ENCODE results near the gene SCO2.
A peak's percentile ranks its signal among the peaks of the same experiment; 100 is the strongest.

SCO2 gene

DNA sequence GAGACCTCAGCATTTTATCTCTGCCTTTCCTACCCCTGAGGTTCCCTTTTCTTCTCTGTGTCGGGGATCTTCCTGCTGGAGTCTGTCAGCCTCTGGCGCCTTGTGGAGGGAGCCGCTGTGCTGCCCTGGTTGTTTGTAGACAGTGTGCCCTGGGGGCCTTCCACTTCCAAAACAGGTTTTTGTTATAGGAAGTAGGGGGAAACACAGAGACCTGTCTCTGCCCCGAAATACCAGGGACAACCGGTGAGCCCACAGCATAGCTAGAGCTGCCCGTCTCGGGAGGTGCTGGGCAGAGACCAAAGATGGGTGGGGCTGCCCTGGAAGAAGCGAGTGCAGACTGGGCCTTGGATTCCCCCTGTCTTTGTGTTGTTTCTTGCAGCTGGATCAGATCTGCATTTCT, 9.3 kb downstream of the SCO2 start:
- 96% methylated on average over 5 of the region's 8 CpGs for WGBS (ENCODE audit: insufficient coverage)
- H3K4me3 ChIP-seq (ENCODE audit: control insufficient read depth in 1 of 7, extremely low read depth in 1 of 7, insufficient read depth in 4 of 7, low read depth in 2 of 7, low read length in 6 of 7) = no peak overlapping the region
- H3K9me3 ChIP-seq (ENCODE audit: control extremely low read depth in 1 of 5, control insufficient read depth in 4 of 5, insufficient read depth in 2 of 5, low read depth in 1 of 5, low read length in 4 of 5) = no peaks in the 10 kb centered on the region
- no peaks in the 10 kb centered on the region for H3K27me3 ChIP-seq (replicated peaks in 2 of 5; ENCODE audit: control insufficient read depth in 4 of 5, insufficient read depth in 5 of 5, low read length in 4 of 5)
- H3K4me1 ChIP-seq (ENCODE audit: control extremely low read depth in 1 of 4, control insufficient read depth in 4 of 4, insufficient read depth in 4 of 4, low read length in 3 of 4) = no peaks in the 10 kb centered on the region
- POLR2A ChIA-PET = no interaction called here
- H3K36me3 ChIP-seq (ENCODE audit: control insufficient read depth in 4 of 4, insufficient read depth in 4 of 4, low read length in 3 of 4) = peaks cover 2 to 59% (median 27%) of the 10 kb centered on the region in 4 experiments
- H3K27ac ChIP-seq (ENCODE audit: insufficient read depth in 1 of 2, low read depth in 1 of 2, low read length in 2 of 2, poor library complexity in 1 of 2, severe bottlenecking in 2 of 2) = no peak overlapping the region
- no peak for DNase-seq
- CTCF ChIA-PET = interaction anchor here (0.5 to 3.1 kb wide), 2 partner anchors 9 to 222 kb away, joined by 3 to 17 read pairs; partner anchors contain the start of gene SCO2

DNA sequence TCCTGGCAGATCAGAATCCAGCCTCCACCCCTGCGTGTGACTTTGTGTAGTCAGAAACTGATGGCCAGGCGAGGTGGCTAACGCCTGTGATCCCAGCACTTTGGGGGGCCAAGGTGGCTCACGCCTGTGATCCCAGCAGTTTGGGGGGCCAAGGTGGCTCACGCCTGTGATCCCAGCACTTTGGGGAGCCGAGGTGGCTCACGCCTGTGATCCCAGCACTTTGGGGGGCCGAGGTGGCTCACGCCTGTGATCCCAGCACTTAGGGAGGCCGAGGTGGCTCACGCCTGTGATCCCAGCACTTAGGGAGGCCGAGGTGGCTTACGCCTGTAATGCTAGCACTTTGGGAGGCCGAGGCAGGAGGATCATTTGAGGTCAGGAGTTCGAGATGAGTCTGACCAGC, 12.2 kb downstream of the SCO2 start:
- POLR2A ChIA-PET = no interaction called here

DNA sequence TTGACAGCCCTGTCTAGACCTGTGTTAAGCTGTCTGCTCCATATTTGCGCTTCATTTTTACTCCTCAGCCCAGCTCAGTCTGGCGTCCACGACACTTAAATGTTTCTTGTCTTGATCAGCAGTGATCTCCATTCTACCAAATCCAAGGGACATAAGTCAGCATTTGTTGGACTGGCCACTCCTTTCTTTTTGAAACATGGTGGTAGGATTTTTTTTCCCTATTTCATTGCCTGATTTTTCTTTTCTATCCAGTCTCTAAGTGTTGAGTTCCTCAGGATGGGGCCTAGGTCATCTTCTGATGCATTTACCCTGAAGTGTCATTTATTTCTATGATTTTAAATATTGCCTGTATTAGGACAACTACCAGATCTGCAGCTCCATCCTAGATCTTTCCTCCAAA, 16.5 kb downstream of the SCO2 start:
- Histone ChIP-seq H3K36me3 (ENCODE audit: control insufficient read depth in 4 of 4, insufficient read depth in 4 of 4, low read length in 3 of 4) (peaks cover 5 to 19% (median 13%) of the 10 kb centered on the region in 4 experiments), H3K4me3 (ENCODE audit: control insufficient read depth in 1 of 7, extremely low read depth in 1 of 7, insufficient read depth in 4 of 7, low read depth in 2 of 7, low read length in 6 of 7) (peak overlapping the region; percentile 79 to 95 (median 88)), H3K27ac (ENCODE audit: insufficient read depth in 1 of 2, low read depth in 1 of 2, low read length in 2 of 2, poor library complexity in 1 of 2, severe bottlenecking in 2 of 2) (peak overlapping the region; percentile 26 to 84), H3K27me3 (replicated peaks in 2 of 5; ENCODE audit: control insufficient read depth in 4 of 5, insufficient read depth in 5 of 5, low read length in 4 of 5) (no peaks in the 10 kb centered on the region), H3K9me3 (ENCODE audit: control extremely low read depth in 1 of 5, control insufficient read depth in 4 of 5, insufficient read depth in 2 of 5, low read depth in 1 of 5, low read length in 4 of 5) (no peaks in the 10 kb centered on the region), H3K4me1 (ENCODE audit: control extremely low read depth in 1 of 4, control insufficient read depth in 4 of 4, insufficient read depth in 4 of 4, low read length in 3 of 4) (peaks cover 7 to 24% (median 23%) of the 10 kb centered on the region in 4 experiments)
- POLR2A ChIA-PET = interaction anchor here (1.7 kb wide), 1 partner anchor 13 kb away, joined by 5 read pairs; no protein-coding TSS in a partner anchor
- WGBS (ENCODE audit: insufficient coverage) = 43% methylated on average over 2 of the region's 3 CpGs
- CTCF ChIA-PET = interaction anchor here (1.7 to 4.3 kb wide), 2 partner anchors 16 to 194 kb away, joined by 3 to 25 read pairs; partner anchors contain the start of gene SCO2
- no peak for DNase-seq

More for the DNA sequence above, 12.2 kb downstream of the SCO2 start:
- Histone ChIP-seq H3K27me3 (replicated peaks in 2 of 5; ENCODE audit: control insufficient read depth in 4 of 5, insufficient read depth in 5 of 5, low read length in 4 of 5) (no peaks in the 10 kb centered on the region), H3K36me3 (ENCODE audit: control insufficient read depth in 4 of 4, insufficient read depth in 4 of 4, low read length in 3 of 4) (peaks cover 0 to 39% (median 10%) of the 10 kb centered on the region in 4 experiments), H3K27ac (ENCODE audit: insufficient read depth in 1 of 2, low read depth in 1 of 2, low read length in 2 of 2, poor library complexity in 1 of 2, severe bottlenecking in 2 of 2) (no peak overlapping the region), H3K4me1 (ENCODE audit: control extremely low read depth in 1 of 4, control insufficient read depth in 4 of 4, insufficient read depth in 4 of 4, low read length in 3 of 4) (peaks cover 7 to 13% (median 10%) of the 10 kb centered on the region in 4 experiments), H3K9me3 (ENCODE audit: control extremely low read depth in 1 of 5, control insufficient read depth in 4 of 5, insufficient read depth in 2 of 5, low read depth in 1 of 5, low read length in 4 of 5) (no peaks in the 10 kb centered on the region), H3K4me3 (ENCODE audit: control insufficient read depth in 1 of 7, extremely low read depth in 1 of 7, insufficient read depth in 4 of 7, low read depth in 2 of 7, low read length in 6 of 7) (no peak overlapping the region)
- DNase-seq = no peak
- over 99% methylated on average over 15 of the region's 15 CpGs for WGBS (ENCODE audit: insufficient coverage)
- CTCF ChIA-PET = interaction anchor here (0.9 to 3.1 kb wide), 2 partner anchors 10 to 12 kb away, joined by 3 to 17 read pairs; partner anchors contain the start of gene SCO2

DNA sequence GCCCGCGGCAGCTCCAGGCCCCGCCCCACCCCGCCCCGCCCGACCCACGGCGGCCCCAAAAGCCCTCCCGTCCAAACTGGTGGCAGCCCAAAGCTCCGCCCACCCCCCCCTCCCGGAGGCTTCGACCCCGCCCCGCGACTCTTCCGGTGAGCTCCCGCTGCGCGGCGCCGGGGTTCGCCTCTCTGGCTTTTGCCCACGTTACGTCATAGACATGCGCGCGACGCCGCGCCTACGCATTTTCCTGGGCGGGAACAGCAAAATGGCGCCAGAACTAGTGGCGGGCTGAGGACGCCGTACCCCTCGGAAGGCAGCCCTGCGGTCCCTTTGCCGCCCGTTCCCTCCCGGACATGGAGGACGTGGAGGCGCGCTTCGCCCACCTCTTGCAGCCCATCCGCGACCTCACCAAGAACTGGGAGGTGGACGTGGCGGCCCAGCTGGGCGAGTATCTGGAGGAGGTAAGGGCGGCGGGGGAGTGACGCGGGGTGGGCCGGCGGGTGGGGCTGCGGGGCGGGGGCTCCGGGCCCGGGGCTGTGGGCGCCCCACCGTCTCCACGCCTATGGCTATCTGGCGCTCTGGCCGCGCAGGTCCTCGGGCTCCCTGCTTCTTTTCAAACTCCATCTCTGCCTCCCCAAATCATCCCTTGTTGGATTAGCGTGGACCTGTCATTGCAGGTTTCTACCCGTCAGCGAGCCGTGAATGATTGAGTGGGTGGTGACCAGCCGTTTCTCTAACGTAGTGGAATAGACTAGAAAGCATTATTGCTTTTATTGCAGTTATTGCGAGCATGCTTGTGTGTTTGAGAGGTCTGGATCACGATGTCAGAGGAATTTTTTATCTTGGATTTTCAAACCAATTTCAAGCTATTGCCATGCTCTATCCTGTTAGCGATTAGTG, 17.2 kb downstream of the SCO2 start, which contains the start of gene NCAPH2:
TSS of gene NCAPH2 (plus strand) at position 234 of the 894 bp plus-strand sequence. CDS start at position 348, 114 bp downstream.
- H3K4me3 ChIP-seq (ENCODE audit: control insufficient read depth in 1 of 7, extremely low read depth in 1 of 7, insufficient read depth in 4 of 7, low read depth in 2 of 7, low read length in 6 of 7) = peak within 1 kb of the TSS; percentile 88 to 97 (median 89)
- H3K9me3 ChIP-seq (ENCODE audit: control extremely low read depth in 1 of 5, control insufficient read depth in 4 of 5, insufficient read depth in 2 of 5, low read depth in 1 of 5, low read length in 4 of 5) = no peaks in the 10 kb centered on the region
- peak; percentile 96 to 98 (median 98) for DNase-seq
- H3K27ac ChIP-seq (ENCODE audit: insufficient read depth in 1 of 2, low read depth in 1 of 2, low read length in 2 of 2, poor library complexity in 1 of 2, severe bottlenecking in 2 of 2) = peak within 1 kb of the TSS; percentile 66 to 85
- H3K27me3 ChIP-seq (replicated peaks in 2 of 5; ENCODE audit: control insufficient read depth in 4 of 5, insufficient read depth in 5 of 5, low read length in 4 of 5) = no peaks in the 10 kb centered on the region
- CTCF ChIA-PET = interaction anchor here (0.7 to 4.3 kb wide), 5 partner anchors 10 to 195 kb away, joined by 3 to 25 read pairs (median 3); partner anchors contain the start of gene SCO2
- under 1% methylated on average over 45 of the region's 76 CpGs for WGBS (ENCODE audit: insufficient coverage)
- peaks cover 7 to 24% (median 23%) of the 10 kb centered on the region in 4 experiments for H3K4me1 ChIP-seq (ENCODE audit: control extremely low read depth in 1 of 4, control insufficient read depth in 4 of 4, insufficient read depth in 4 of 4, low read length in 3 of 4)
- peaks cover 5 to 24% (median 15%) of the 10 kb centered on the region in 4 experiments for H3K36me3 ChIP-seq (ENCODE audit: control insufficient read depth in 4 of 4, insufficient read depth in 4 of 4, low read length in 3 of 4)
- POLR2A ChIA-PET = interaction anchor here (0.8 to 1.7 kb wide), 6 partner anchors 14 to 40 kb away, joined by 3 to 9 read pairs (median 4); partner anchors contain the start of gene KLHDC7B

DNA sequence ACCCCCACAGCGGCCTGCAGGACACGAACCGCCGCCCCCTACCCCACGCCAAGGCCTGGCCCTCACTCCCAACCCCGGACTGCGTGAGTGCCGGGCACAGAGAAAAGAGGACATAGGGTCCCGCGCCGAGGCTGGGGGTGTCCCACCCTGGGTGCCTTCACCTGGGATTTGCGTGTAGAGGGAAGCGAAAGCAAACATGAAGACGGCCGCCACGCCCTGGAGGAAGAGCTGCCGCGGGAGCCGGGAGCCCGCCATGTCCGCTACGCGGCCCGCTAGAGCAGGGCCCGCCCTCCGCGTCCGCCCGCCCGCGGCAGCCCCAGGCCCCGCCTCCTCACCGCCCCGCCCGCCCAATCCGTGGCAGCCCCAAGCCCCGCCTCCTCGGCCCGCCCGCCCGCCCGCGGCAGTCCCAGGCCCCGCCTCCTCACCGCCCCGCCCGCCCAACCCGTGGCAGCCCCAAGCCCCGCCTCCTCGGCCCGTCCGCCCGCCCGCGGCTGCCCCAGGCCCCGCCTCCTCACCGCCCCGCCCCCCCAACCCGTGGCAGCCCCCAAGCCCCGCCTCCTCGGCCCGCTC, 17.9 kb downstream of the SCO2 start, which contains the start of gene LMF2:
TSS of gene LMF2 (minus strand) at position 282 of the 570 bp plus-strand sequence. CDS start at position 255, 27 bp downstream.
- 0% methylated on average over 14 of the region's 62 CpGs for WGBS (ENCODE audit: insufficient coverage)
- Histone ChIP-seq H3K4me1 (ENCODE audit: control extremely low read depth in 1 of 4, control insufficient read depth in 4 of 4, insufficient read depth in 4 of 4, low read length in 3 of 4) (peaks cover 7 to 24% (median 23%) of the 10 kb centered on the region in 4 experiments), H3K27ac (ENCODE audit: insufficient read depth in 1 of 2, low read depth in 1 of 2, low read length in 2 of 2, poor library complexity in 1 of 2, severe bottlenecking in 2 of 2) (peak within 1 kb of the TSS; percentile 66 to 85), H3K4me3 (ENCODE audit: control insufficient read depth in 1 of 7, extremely low read depth in 1 of 7, insufficient read depth in 4 of 7, low read depth in 2 of 7, low read length in 6 of 7) (peak within 1 kb of the TSS; percentile 88 to 97 (median 89)), H3K27me3 (replicated peaks in 2 of 5; ENCODE audit: control insufficient read depth in 4 of 5, insufficient read depth in 5 of 5, low read length in 4 of 5) (no peaks in the 10 kb centered on the region), H3K36me3 (ENCODE audit: control insufficient read depth in 4 of 4, insufficient read depth in 4 of 4, low read length in 3 of 4) (peaks cover 8 to 31% (median 19%) of the 10 kb centered on the region in 4 experiments), H3K9me3 (ENCODE audit: control extremely low read depth in 1 of 5, control insufficient read depth in 4 of 5, insufficient read depth in 2 of 5, low read depth in 1 of 5, low read length in 4 of 5) (no peaks in the 10 kb centered on the region)
- ChIA-PET CTCF (interaction anchor here (0.7 to 4.3 kb wide), 5 partner anchors 9 to 196 kb away, joined by 3 to 25 read pairs (median 3); partner anchors contain the start of gene SCO2), POLR2A (interaction anchor here (0.8 to 1.7 kb wide), 6 partner anchors 14 to 40 kb away, joined by 3 to 9 read pairs (median 4); partner anchors contain the start of gene KLHDC7B)
- DNase-seq = no peak

DNA sequence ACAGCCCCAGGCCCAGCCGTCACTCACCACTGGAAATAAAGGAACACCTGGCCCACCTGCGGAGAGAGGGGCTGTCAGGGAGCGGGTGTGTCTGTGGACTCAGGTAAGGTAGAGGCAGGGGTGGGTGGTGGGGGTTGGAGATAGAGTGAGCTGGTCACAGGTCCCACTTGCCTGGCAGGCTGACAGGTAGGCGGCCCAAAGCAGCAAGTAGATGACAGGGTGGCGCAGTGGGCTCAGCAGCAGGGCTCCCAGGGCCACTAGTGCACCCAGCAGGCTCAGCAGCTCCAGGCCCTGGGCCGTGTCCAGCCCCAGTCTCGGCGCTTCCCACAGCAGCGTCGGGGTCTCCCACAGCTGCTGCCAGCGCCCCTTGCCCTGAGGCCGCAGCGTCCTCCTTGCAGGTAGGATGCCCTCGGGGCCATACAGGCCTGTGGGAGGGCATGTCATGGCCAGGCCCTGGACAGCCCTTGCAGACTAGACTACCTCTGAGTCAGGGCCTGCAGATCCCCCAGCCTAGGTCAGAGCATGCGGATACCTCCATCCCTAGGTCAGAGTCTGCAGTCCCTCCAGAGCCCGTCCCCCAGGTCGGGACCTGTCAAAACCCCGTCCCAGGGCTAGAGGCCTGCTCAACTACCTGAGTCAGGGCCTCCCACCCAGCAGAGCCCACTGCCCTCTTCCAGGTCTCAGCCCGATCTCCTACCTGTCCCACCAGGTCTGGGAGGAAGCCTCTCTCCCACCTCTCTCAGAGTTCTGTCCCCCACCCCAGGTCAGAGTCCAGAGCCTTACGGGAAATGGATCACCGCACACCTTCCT, 18.6 kb downstream of the SCO2 start:
- H3K27me3 ChIP-seq (replicated peaks in 2 of 5; ENCODE audit: control insufficient read depth in 4 of 5, insufficient read depth in 5 of 5, low read length in 4 of 5) = no peaks in the 10 kb centered on the region
- ChIA-PET POLR2A (interaction anchor here (1.2 to 1.6 kb wide), 2 partner anchors 20 to 39 kb away, joined by 3 to 9 read pairs; partner anchors contain the start of gene KLHDC7B), CTCF (interaction anchor here (1.3 kb wide), 1 partner anchor 19 kb away, joined by 3 read pairs; the partner anchor contains the start of gene SCO2)
- 43% methylated on average over 13 of the region's 21 CpGs for WGBS (ENCODE audit: insufficient coverage)
- no peak for DNase-seq
- H3K9me3 ChIP-seq (ENCODE audit: control extremely low read depth in 1 of 5, control insufficient read depth in 4 of 5, insufficient read depth in 2 of 5, low read depth in 1 of 5, low read length in 4 of 5) = no peaks in the 10 kb centered on the region
- peaks cover 6 to 29% (median 19%) of the 10 kb centered on the region in 4 experiments for H3K36me3 ChIP-seq (ENCODE audit: control insufficient read depth in 4 of 4, insufficient read depth in 4 of 4, low read length in 3 of 4)
- peak overlapping the region; percentile 82 to 97 (median 89) for H3K4me3 ChIP-seq (ENCODE audit: control insufficient read depth in 1 of 7, extremely low read depth in 1 of 7, insufficient read depth in 4 of 7, low read depth in 2 of 7, low read length in 6 of 7)
- H3K27ac ChIP-seq (ENCODE audit: insufficient read depth in 1 of 2, low read depth in 1 of 2, low read length in 2 of 2, poor library complexity in 1 of 2, severe bottlenecking in 2 of 2) = peak overlapping the region; percentile 66 to 85
- peaks cover 7 to 24% (median 23%) of the 10 kb centered on the region in 4 experiments for H3K4me1 ChIP-seq (ENCODE audit: control extremely low read depth in 1 of 4, control insufficient read depth in 4 of 4, insufficient read depth in 4 of 4, low read length in 3 of 4)
